Gastrocnemius medialis (tissue), 4 donors: ENCODE measurements around the gene ARID4A.

Source experiments
- POLR2A ChIP-seq, 2 donors: fragments of 450-650 bp; IDR thresholded peaks; one replicate each; pipeline ENCODE4 v1.6.1; 2017; ENCODE audit warnings: antibody characterized with exemption in 2 of 2, mild to moderate bottlenecking in 2 of 2, moderate library complexity in 2 of 2
- TF ChIP-seq, protein P1 (sequence below), 5 experiments: fragments of 450-650 bp in 3 of 5; fragments of 200-600 bp in 2 of 5; sonication (generic) in 2 of 5; IDR thresholded peaks in 4 of 5; conservative IDR thresholded peaks in 1 of 5; 1 replicate in 4 of 5; 2 replicates in 1 of 5; pipeline ENCODE4 v1.5.1; 2016 to 2019; ENCODE audit warnings: antibody characterized with exemption in 5 of 5, mild to moderate bottlenecking in 3 of 5, moderate library complexity in 3 of 5

DNA sequence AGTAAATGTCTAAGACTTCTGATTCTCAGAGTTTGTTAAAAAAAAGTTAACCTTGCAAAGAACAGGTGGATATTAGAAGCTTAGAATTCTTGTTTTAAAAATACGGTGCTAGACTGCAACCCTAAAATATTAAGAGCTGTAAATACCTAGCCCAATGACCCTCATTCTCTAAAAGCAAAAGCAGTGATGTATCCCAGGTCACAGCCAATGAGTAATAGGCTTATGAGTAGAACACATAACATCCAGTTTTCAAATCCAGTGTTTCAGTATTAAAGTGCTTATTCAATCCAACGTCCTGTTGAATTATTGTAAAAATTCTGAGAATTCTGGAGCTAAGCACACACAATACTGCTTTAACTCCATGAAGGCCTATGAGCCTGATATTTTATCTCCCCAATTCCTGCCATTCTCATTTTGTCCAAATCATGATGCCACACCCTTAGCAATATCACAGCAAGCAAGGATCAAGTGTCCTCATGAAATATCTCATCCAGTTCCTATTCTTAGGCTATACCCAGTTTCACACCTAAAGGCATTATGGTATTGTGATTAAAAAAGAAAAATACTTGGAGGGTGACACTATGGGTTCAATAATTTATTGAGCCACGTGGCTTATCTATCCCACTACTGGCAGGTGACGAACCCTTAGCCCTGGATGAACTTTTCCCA, 15.3 kb upstream of the ARID4A start:
- TF ChIP-seq, protein P1, sequence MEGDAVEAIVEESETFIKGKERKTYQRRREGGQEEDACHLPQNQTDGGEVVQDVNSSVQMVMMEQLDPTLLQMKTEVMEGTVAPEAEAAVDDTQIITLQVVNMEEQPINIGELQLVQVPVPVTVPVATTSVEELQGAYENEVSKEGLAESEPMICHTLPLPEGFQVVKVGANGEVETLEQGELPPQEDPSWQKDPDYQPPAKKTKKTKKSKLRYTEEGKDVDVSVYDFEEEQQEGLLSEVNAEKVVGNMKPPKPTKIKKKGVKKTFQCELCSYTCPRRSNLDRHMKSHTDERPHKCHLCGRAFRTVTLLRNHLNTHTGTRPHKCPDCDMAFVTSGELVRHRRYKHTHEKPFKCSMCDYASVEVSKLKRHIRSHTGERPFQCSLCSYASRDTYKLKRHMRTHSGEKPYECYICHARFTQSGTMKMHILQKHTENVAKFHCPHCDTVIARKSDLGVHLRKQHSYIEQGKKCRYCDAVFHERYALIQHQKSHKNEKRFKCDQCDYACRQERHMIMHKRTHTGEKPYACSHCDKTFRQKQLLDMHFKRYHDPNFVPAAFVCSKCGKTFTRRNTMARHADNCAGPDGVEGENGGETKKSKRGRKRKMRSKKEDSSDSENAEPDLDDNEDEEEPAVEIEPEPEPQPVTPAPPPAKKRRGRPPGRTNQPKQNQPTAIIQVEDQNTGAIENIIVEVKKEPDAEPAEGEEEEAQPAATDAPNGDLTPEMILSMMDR (IDR thresholded peaks at IDR 0.05 in 4 of 5, conservative IDR thresholded peaks at IDR 0.05 in 1 of 5) = no peak
- no peak for TF ChIP-seq POLR2A (IDR thresholded peaks at IDR 0.05)
